Measurements from ENCODE around the gene RYR1. TPM values are rescaled to one million over a fixed set of nuclear protein-coding genes. Genes with fewer than 3 reads are reported as not detected.
A peak's percentile ranks its signal among the peaks of the same experiment; 100 is the strongest.

Gene RYR1
- total RNA-seq, 1 donor from 2014 or later: 0.12 TPM

GRCh38 chr19:38441657-38442348 is 8.3 kb downstream of the RYR1 start:
- H3K4me3 ChIP-seq (ENCODE audit: low read depth, low read length): no peak overlapping the region
- TF ChIP-seq CTCF (conservative IDR thresholded peaks at IDR 0.05; ENCODE audit: low read depth, low read length): peak; percentile 20
- no peak for DNase-seq (ENCODE audit: low read depth)

- no peak overlapping the region for H3K4me3 ChIP-seq (ENCODE audit: low read depth, low read length)
- no peak for DNase-seq (ENCODE audit: low read depth)
- TF ChIP-seq CTCF (conservative IDR thresholded peaks at IDR 0.05; ENCODE audit: low read depth, low read length): no peak
Measured at GRCh38 chr19:38442736-38443135, 9.2 kb downstream of the RYR1 start.

- H3K4me3 ChIP-seq (ENCODE audit: low read depth, low read length): no peak overlapping the region
- DNase-seq (ENCODE audit: low read depth): no peak
- no peak for TF ChIP-seq CTCF (conservative IDR thresholded peaks at IDR 0.05; ENCODE audit: low read depth, low read length)
Measured at GRCh38 chr19:38443458-38443999, 10.0 kb downstream of the RYR1 start.

- no peak for DNase-seq (ENCODE audit: low read depth)
- no peak overlapping the region for H3K4me3 ChIP-seq (ENCODE audit: low read depth, low read length)
- TF ChIP-seq CTCF (conservative IDR thresholded peaks at IDR 0.05; ENCODE audit: low read depth, low read length): no peak
Measured at GRCh38 chr19:38444026-38444425, 10.5 kb downstream of the RYR1 start.

- H3K4me3 ChIP-seq (ENCODE audit: low read depth, low read length): no peak overlapping the region
- no peak for DNase-seq (ENCODE audit: low read depth)
- no peak for TF ChIP-seq CTCF (conservative IDR thresholded peaks at IDR 0.05; ENCODE audit: low read depth, low read length)
Measured at GRCh38 chr19:38445362-38445761, 11.9 kb downstream of the RYR1 start.

GRCh38 chr19:38448225-38448624 is 14.7 kb downstream of the RYR1 start:
- TF ChIP-seq CTCF (conservative IDR thresholded peaks at IDR 0.05; ENCODE audit: low read depth, low read length): no peak
- H3K4me3 ChIP-seq (ENCODE audit: low read depth, low read length): no peak overlapping the region
- no peak for DNase-seq (ENCODE audit: low read depth)

- no peak for TF ChIP-seq CTCF (conservative IDR thresholded peaks at IDR 0.05; ENCODE audit: low read depth, low read length)
- no peak for DNase-seq (ENCODE audit: low read depth)
- H3K4me3 ChIP-seq (ENCODE audit: low read depth, low read length): no peak overlapping the region
Measured at GRCh38 chr19:38449518-38449917, 16.0 kb downstream of the RYR1 start.

Data from epithelial cell of proximal tubule (primary cell).